ENCODE results near the gene RNF186.
"Not testable (repeated sequence)": the region's sequence is repeated elsewhere in the genome, so short reads cannot be mapped to it uniquely, and the experiment has no call there.

The RNF186 gene

GRCh38 chr1:19859876-19860275 lies 44.8 kb upstream of the RNF186 start:
- no peak overlapping the region for H3K4me3 ChIP-seq (ENCODE audit: low read length)
- DNase-seq (ENCODE audit: low read depth): no peak
- TF ChIP-seq CTCF (conservative IDR thresholded peaks at IDR 0.05; ENCODE audit: low read depth, low read length): no peak

- no peak for TF ChIP-seq CTCF (conservative IDR thresholded peaks at IDR 0.05; ENCODE audit: low read depth, low read length)
- no peak for DNase-seq (ENCODE audit: low read depth)
- no peak overlapping the region for H3K4me3 ChIP-seq (ENCODE audit: low read length)
Measured at GRCh38 chr1:19858893-19859292, 43.8 kb upstream of the RNF186 start.

GRCh38 chr1:19854866-19855265 lies 39.8 kb upstream of the RNF186 start:
- no peak for TF ChIP-seq CTCF (conservative IDR thresholded peaks at IDR 0.05; ENCODE audit: low read depth, low read length)
- DNase-seq (ENCODE audit: low read depth): no peak
- no peak overlapping the region for H3K4me3 ChIP-seq (ENCODE audit: low read length)

- no peak for TF ChIP-seq CTCF (conservative IDR thresholded peaks at IDR 0.05; ENCODE audit: low read depth, low read length)
- no peak overlapping the region for H3K4me3 ChIP-seq (ENCODE audit: low read length)
- DNase-seq (ENCODE audit: low read depth): no peak
Measured at GRCh38 chr1:19852036-19852435, 37.0 kb upstream of the RNF186 start.

GRCh38 chr1:19850214-19850613 lies 35.1 kb upstream of the RNF186 start:
- no peak for TF ChIP-seq CTCF (conservative IDR thresholded peaks at IDR 0.05; ENCODE audit: low read depth, low read length)
- H3K4me3 ChIP-seq (ENCODE audit: low read length): no peak overlapping the region
- DNase-seq (ENCODE audit: low read depth): no peak

GRCh38 chr1:19849307-19849706 lies 34.2 kb upstream of the RNF186 start:
- H3K4me3 ChIP-seq (ENCODE audit: low read length): not testable (repeated sequence)

GRCh38 chr1:19847334-19847733 lies 32.3 kb upstream of the RNF186 start:
- not testable (repeated sequence) for H3K4me3 ChIP-seq (ENCODE audit: low read length); DNase-seq (ENCODE audit: low read depth)

More at GRCh38 chr1:19849307-19849706, 34.2 kb upstream of the RNF186 start:
- not testable (repeated sequence) for DNase-seq (ENCODE audit: low read depth)

- H3K4me3 ChIP-seq (ENCODE audit: low read length): no peak overlapping the region
- no peak for TF ChIP-seq CTCF (conservative IDR thresholded peaks at IDR 0.05; ENCODE audit: low read depth, low read length)
Measured at GRCh38 chr1:19846338-19846737, 31.3 kb upstream of the RNF186 start.

More at GRCh38 chr1:19846338-19846737, 31.3 kb upstream of the RNF186 start:
- DNase-seq (ENCODE audit: low read depth): no peak

All from retinal pigment epithelial cell (primary cell).